K562 (cell line): ENCODE measurements around the gene YPEL3. TPM values are rescaled to one million over a fixed set of nuclear protein-coding genes. Genes with fewer than 3 reads are reported as not detected.
A peak's percentile ranks its signal among the peaks of the same experiment; 100 is the strongest.

ENCODE experiments used
- CBX2 ChIP-seq: fragments of 200-600 bp; sonication (generic); IDR thresholded peaks from one replicate; pipeline ENCODE4 v1.6.1; 2012; ENCODE audit warnings: mild to moderate bottlenecking, low read length, inconsistent platforms; ENCODE audit not compliant: insufficient read depth, poor library complexity, severe bottlenecking
- CTCF ChIP-seq, 3 experiments: IDR thresholded peaks in 2 of 3; conservative IDR thresholded peaks in 1 of 3; 2 replicates each; pipeline ENCODE4 v1.5.1; 2011 to 2012; ENCODE audit warnings: low read length in 3 of 3, mild to moderate bottlenecking in 3 of 3, control low read depth in 2 of 3, improper control_type of control experiment in 1 of 3, inconsistent platforms in 1 of 3, low read depth in 1 of 3, mixed read lengths in 1 of 3, moderate library complexity in 1 of 3; ENCODE audit not compliant: insufficient read depth in 2 of 3
- CTCFL ChIP-seq: IDR thresholded peaks from 2 replicates; pipeline ENCODE4 v1.6.1; 2011; ENCODE audit warnings: borderline replicate concordance, low read depth, mild to moderate bottlenecking, moderate library complexity, low read length; ENCODE audit not compliant: insufficient read depth, poor library complexity, severe bottlenecking
- ESRRB ChIP-seq: fragments of 250-450 bp; sonication (Bioruptor Pico); IDR thresholded peaks from 2 replicates; pipeline ENCODE4 v1.5.0; 2020; ENCODE audit warnings: mild to moderate bottlenecking, moderate library complexity, borderline replicate concordance
- ETV1 ChIP-seq: fragments of 450-650 bp; conservative IDR thresholded peaks from 2 replicates; pipeline ENCODE4 v1.6.1; 2016; ENCODE audit warnings: missing genetic modification characterization, control low read depth, low read depth, missing compliant biosample characterization
- FOXJ2 ChIP-seq: fragments of 200-800 bp; sonication (Bioruptor generic); IDR thresholded peaks from 2 replicates; pipeline ENCODE4 v1.6.1; 2016; ENCODE audit warnings: missing genetic modification characterization, missing compliant biosample characterization
- FOXJ3 ChIP-seq: sonication (generic); formaldehyde crosslinking; IDR thresholded peaks from 2 replicates; pipeline ENCODE4 v1.4.0; 2020; ENCODE audit warnings: mild to moderate bottlenecking, missing genetic modification reagents
- GTF2F1 ChIP-seq: IDR thresholded peaks from 2 replicates; pipeline ENCODE4 v1.6.1; 2011; ENCODE audit warnings: low read depth, low read length, improper control_type of control experiment
- IFI16 ChIP-seq: fragments of 250-450 bp; sonication (Bioruptor Pico); IDR thresholded peaks from 2 replicates; pipeline ENCODE4 v2.1.2; 2022; ENCODE audit warnings: mild to moderate bottlenecking, inconsistent platforms
- MTF1 ChIP-seq: fragments of 250-450 bp; sonication (Bioruptor Pico); IDR thresholded peaks from 2 replicates; pipeline ENCODE4 v1.9.0; 2021; ENCODE audit warnings: moderate library complexity, mild to moderate bottlenecking, inconsistent platforms, borderline replicate concordance
- POLR2G ChIP-seq: fragments of 200-400 bp; formaldehyde crosslinking; IDR thresholded peaks from 2 replicates; pipeline ENCODE4 v1.6.1; 2017; ENCODE audit warnings: low read depth, mild to moderate bottlenecking, antibody characterized with exemption, low read length, moderate library complexity
- SFPQ ChIP-seq: fragments of 200-400 bp; formaldehyde crosslinking; IDR thresholded peaks from 2 replicates; pipeline ENCODE4 v1.6.1; 2017; ENCODE audit warnings: mild to moderate bottlenecking, low read depth, low read length, moderate library complexity
- SMARCA5 ChIP-seq: fragments of 450-650 bp; IDR thresholded peaks from 2 replicates; pipeline ENCODE4 v1.6.1; 2016
- XRCC5 ChIP-seq: fragments of 200-400 bp; formaldehyde crosslinking; IDR thresholded peaks from 2 replicates; pipeline ENCODE4 v1.6.1; 2017; ENCODE audit warnings: low read depth, mild to moderate bottlenecking, low read length
- ZBTB43 ChIP-seq: sonication (generic); formaldehyde crosslinking; IDR thresholded peaks from 2 replicates; pipeline ENCODE4 v1.8.0; 2023; ENCODE audit warnings: mild to moderate bottlenecking, missing genetic modification reagents
- ZNF165 ChIP-seq: fragments of 250-450 bp; sonication (Bioruptor Pico); IDR thresholded peaks from 2 replicates; pipeline ENCODE4 v1.4.0; 2020; ENCODE audit warnings: borderline replicate concordance
- ZNF217 ChIP-seq: sonication (generic); formaldehyde crosslinking; IDR thresholded peaks from 2 replicates; pipeline ENCODE4 v1.8.0; 2022; ENCODE audit warnings: mild to moderate bottlenecking, missing genetic modification reagents
- ZNF224 ChIP-seq: sonication (generic); formaldehyde crosslinking; IDR thresholded peaks from 2 replicates; pipeline ENCODE4 v1.8.0; 2022; ENCODE audit warnings: mild to moderate bottlenecking, missing genetic modification reagents
- ZNF561 ChIP-seq: fragments of 450-650 bp; formaldehyde crosslinking; conservative IDR thresholded peaks from 2 replicates; pipeline ENCODE4 v1.4.0; 2020; ENCODE audit warnings: mild to moderate bottlenecking, moderate library complexity
- polyA plus RNA-seq, 8 experiments: library from polyadenylated mRNA; depleted of rRNA in 4 of 8; stranded (reverse) in 5 of 8; unstranded in 3 of 8; fragments of >200 nt; fragmentation: Nextera tagmentation in 2 of 8; fragmentation: Illumina TruSeq in 1 of 8; extraction: Ambion mirVana in 2 of 8; extraction: Trizol in 1 of 8; gene quantifications; 2 replicates each; pipeline versions ENCODE4 v1.2.1 to v1.2.3, GENCODE V29; 2011 to 2014; ENCODE audit warnings: inconsistent platforms in 1 of 8, missing spikeins in 1 of 8
- total RNA-seq, 7 experiments: library from RNA; depleted of rRNA in 6 of 7; stranded (reverse); fragments of >200 nt in 6 of 7; fragmentation: Illumina TruSeq in 2 of 7; extraction: Trizol in 2 of 7; gene quantifications; 2 replicates each; pipeline versions ENCODE4 v1.2.1 to v1.2.3, GENCODE V29; 2011 to 2021; ENCODE audit warnings: low replicate concordance in 1 of 7

Gene YPEL3
- total and polyA plus RNA-seq, 9 of the 15 experiments (the other 6 are each of a cell fraction or from before 2014, with no cell fraction given) = 0.41 to 15.0 (median 2.9) TPM

DNA sequence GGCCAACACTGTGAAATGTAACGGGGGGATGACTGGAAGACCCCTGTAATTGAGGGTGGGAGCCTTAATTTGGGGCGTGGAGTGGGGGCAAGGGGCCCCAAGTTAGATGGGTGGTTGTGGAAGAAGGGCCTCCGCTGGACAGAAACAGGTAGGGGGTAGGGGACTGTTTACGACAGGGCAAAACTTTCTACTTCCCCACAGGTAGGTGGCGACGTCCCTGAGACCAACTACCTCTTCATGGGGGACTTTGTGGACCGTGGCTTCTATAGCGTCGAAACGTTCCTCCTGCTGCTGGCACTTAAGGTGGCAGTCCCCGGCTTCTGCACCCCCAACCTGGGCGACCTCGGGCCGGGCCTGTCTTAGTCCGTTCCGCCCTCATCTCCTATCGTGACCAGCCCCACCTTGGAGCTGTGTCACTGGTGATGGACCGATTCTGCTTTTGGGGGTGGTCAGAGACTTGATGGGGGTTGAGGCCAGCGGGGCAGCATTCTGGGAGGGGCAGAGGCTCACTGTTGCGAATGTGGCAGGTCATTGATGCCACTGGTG is 13.4 kb downstream of the YPEL3 start (continued):
- TF ChIP-seq SFPQ (no peak), CTCF (IDR thresholded peaks at IDR 0.05 in 2 of 3, conservative IDR thresholded peaks at IDR 0.05 in 1 of 3; ENCODE audit: insufficient read depth in 2 of 3, low read depth in 1 of 3, low read length in 3 of 3) (peak in 2 of 3 experiments; percentile 29 to 30; a peak in 2 of 6 replicates), SMARCA5 (no peak), ZNF165 (no peak), ETV1 (tag) (no peak), GTF2F1 (no peak), XRCC5 (no peak), ZNF561 (CRISPR knock-in tag) (no peak), FOXJ2 (tag) (no peak), POLR2G (peak; percentile 35; the same call in 1 of the 2 replicates), ESRRB (CRISPR knock-in tag) (no peak), ZBTB43 (CRISPR knock-in tag) (no peak), MTF1 (no peak), CTCFL (peak; percentile 33), IFI16 (CRISPR knock-in tag) (no peak), CBX2 (no peak), FOXJ3 (CRISPR knock-in tag) (no peak), ZNF224 (CRISPR knock-in tag) (no peak), ZNF217 (CRISPR knock-in tag) (no peak)
- TF ChIP-seq, all 486 proteins: peak for 5
